ENCODE results near the gene PDE3B.

The PDE3B gene

GRCh38 chr11:14914536-14914935 is 270.9 kb downstream of the PDE3B start:
- DNase-seq (ENCODE audit: low read depth in 1 of 2, low spot score in 1 of 2) = no peak

DNA sequence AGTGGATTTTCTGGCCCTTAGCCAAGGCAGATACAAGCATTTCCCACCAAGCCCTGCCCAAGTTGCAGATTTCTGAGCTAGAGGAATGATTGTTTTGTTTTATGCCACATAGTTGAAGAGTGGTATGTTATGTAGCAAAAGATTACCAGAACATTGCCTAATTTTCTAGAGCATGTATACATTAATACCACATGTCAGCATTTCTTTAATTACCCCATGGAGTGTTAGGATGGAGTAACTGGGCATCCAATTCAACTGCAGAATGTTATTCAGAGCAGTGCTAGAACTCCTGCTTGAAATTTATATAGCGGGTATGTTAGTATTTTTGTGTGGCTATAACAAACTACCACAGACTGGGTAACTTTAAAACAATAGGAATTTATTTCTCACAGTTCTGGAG is 272.8 kb downstream of the PDE3B start:
- no peak for DNase-seq (ENCODE audit: low read depth in 1 of 2, low spot score in 1 of 2)

Data from activated T-helper 1 cell treated with anti-CD3 and anti-CD28 coated beads, Interleukin-2, amount 50 U/mL, for 16 hours (primary cell).